HPDE6-E6E7 (cell line): ENCODE data around the gene SSBP4.

Experiments used
- DNase-seq: peaks from one replicate; pipeline ENCODE4 v3.0.0; 2011; ENCODE audit warnings: missing footprints; ENCODE audit errors: extremely low spot score

The SSBP4 gene

DNA sequence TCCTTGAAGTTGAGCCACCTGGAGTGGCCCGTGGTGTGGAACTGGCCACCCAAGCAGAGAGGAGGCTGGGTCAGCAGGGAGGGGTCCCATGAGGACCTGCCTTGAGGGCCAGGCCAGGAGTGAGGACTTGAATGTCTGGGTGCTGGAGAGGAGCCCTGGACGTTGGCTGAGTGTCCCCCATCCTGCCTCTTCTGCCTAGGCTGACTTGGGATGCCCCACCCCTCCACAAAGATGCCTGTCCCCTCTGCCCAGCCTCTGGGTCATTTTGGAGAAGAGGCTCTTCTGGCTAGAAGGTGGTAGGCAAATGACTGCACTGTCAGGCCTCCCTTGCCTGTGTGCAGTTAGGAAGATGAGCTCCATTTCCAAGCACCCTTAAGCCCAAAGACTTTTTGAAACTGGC is 1.7 kb downstream of the SSBP4 start:
- no peak for DNase-seq

GRCh38 chr19:18421371-18421959 is 2.3 kb downstream of the SSBP4 start:
- DNase-seq, result no peak

DNA sequence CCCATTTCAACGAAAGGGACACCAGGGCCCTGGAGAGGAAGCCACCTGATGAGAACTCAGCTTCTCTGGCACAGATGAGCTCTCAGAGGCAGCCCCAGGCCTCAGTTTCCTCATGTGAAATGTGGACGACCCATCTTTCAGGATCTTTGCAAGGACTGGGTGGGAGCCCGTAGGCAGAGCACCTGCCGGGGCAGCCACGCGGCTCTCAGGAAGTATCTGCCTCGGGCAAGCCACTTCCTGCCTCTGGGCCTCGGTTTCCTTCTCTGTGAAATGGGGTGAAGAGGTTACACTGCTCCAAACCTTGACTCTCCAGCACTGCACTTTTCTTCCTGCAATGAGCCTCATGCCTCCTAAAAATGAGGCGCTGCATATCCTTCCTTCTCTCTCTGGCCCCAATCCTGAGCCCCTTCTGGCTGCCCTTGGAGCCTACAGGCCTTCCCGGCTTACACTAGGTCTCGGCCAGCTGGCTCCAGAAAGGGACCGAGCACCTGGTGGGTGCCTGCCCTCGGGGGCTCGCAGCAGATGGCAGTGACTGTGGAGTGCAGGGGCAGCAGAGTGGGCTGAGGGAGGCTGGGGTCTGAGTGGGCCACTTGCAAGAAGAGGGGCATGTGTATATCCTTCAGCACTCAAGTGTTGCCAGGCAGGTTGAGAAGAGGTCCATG is 3.5 kb downstream of the SSBP4 start:
- DNase-seq, result no peak

DNA sequence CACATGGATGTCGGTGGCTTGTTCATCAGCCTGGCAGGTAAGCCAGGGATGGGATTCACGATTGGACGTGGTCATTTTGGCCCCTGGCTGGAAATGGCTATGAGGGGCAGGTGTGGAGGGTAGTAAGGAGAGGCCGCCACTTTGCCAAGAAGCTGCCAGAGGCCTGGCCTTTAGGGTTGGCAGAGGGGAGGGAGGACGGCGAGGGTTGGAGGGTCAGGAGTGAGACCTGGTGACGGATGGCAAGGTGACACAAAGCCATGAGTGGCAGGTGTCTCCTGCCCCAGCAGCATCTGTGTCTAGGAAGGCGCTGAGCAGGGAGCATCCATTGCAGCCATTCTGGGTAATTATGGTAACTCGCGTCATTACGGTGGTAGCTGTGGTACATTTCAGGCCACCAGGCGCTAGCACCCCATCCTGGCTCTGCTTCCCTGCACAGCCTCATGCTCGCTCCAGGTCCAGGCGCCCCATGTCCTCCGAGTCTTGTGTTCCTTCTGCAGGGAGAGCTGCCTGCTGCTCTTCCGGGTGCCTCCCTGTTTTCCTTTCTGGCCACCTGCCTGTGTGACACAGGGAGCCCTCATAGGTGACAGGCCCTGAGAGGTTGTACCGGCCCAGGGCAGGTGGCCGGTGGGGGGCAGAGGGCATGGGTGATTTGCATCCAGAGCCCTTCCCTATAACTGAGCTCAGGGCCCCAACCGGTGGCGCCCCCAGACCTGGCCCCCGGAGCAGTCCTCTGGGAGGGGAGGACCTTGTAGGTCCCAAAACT is 4.2 kb downstream of the SSBP4 start:
- DNase-seq, result no peak

GRCh38 chr19:18424122-18424889 is 5.1 kb downstream of the SSBP4 start:
- no peak for DNase-seq

GRCh38 chr19:18424890-18425514 is 5.8 kb downstream of the SSBP4 start:
- DNase-seq, result no peak

DNA sequence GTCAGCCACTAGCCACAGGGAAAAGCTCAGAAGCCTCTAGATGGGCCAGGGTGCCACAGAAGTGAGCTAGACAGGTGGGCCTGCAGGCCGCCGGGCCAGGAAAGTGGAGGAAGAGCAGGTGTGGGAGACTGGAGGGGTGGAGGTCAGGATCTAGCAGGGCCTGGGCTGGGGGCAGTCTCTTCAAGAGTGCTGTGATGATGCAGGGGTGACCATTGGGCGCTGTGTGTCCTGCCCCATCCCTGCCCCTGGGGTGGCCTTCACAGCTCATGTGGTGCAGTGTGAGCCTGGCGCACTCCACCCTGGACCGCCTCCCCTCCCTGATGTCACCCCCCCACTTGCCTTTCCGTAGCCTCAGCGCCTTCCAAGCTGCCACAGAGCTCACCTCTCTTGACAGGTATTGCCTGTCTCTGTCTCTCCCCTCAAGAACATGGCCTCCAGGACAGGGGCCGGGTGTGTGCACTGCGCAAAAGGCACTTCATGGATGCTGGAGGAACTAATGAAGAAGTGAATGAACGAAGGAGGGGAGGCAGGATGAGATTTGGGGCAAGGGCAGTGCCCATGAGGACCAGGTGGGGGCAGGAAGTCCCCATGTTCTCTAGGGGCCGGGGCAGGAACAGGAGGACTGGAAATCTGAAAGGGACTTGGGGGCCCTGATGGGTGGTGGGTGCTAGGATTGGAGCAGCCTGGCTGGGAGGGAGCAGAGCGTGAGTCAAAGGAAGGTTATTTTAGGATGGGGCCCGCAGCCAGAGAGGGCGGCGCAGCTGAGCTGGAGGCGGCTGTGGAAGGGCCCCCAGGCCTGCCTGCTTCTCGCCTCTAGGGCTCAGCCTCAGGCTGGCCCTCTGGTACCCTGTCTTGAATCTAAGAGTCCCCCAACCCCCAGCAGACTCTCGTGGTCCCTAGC is 6.6 kb downstream of the SSBP4 start:
- no peak for DNase-seq

GRCh38 chr19:18426416-18426767 is 7.2 kb downstream of the SSBP4 start:
- no peak for DNase-seq

DNA sequence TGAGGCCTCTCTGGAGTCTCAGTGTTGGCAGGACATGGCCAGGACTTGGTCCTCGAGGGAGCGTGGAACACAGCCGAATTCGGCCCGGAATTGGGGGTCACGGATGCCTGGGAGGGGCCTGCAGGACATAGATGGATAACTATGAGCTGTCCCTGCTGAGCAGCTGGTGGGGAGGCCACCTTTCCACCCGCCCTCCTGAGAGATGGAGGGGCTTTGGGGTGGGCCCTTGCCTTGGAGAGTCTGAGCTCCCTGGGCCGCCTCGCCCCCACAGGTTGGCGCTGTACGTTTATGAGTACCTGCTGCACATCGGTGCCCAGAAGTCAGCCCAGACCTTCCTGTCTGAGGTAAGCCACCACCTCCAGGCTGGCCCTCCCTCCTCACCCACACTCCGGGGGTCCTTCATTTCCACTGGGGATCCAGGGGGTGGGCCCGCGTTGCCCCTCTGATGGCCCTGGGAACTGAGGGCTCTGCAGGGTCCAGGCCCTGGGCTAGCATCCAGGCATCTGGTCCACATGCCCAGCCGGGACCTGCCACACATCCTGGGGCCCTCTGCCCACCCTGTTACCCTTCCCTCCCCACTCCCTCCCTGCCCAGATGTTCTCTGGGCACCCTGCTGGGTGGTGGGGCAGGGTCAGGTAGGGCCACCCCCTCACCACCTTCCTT is 8.0 kb downstream of the SSBP4 start:
- no peak for DNase-seq

- no peak for DNase-seq
These were observed 8.5 kb downstream of the SSBP4 start for GRCh38 chr19:18427743-18428113.

DNA sequence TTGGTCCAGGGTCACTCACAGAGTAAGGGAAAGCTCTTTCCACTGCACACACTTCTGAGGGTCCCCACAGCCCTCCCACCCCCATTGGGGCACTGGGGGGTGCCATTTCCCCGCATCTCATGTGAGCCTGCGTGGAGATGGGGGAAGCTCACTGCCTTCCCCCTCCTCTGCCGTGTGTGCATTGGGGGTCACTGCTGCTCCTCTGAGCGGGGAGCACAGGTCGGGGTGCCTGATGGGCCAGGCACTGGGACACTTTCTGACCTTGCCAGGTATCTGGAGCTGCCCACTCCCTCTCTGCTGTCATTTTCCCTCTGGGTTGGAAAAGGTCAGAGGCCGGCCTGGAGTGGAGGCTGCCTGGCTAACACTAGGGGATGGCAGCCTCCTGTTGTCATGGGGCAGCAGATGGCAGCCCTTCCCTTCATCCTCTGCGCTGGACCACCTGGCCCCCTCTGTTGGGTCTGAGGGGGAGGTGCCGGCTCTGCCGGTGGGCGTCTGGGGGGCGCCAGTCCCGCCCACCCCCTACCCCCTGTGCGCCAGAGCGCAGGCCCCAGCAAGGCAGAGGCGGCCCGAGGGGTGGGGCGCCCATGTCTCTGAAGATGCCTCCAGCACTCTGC is 9.1 kb downstream of the SSBP4 start:
- no peak for DNase-seq

DNA sequence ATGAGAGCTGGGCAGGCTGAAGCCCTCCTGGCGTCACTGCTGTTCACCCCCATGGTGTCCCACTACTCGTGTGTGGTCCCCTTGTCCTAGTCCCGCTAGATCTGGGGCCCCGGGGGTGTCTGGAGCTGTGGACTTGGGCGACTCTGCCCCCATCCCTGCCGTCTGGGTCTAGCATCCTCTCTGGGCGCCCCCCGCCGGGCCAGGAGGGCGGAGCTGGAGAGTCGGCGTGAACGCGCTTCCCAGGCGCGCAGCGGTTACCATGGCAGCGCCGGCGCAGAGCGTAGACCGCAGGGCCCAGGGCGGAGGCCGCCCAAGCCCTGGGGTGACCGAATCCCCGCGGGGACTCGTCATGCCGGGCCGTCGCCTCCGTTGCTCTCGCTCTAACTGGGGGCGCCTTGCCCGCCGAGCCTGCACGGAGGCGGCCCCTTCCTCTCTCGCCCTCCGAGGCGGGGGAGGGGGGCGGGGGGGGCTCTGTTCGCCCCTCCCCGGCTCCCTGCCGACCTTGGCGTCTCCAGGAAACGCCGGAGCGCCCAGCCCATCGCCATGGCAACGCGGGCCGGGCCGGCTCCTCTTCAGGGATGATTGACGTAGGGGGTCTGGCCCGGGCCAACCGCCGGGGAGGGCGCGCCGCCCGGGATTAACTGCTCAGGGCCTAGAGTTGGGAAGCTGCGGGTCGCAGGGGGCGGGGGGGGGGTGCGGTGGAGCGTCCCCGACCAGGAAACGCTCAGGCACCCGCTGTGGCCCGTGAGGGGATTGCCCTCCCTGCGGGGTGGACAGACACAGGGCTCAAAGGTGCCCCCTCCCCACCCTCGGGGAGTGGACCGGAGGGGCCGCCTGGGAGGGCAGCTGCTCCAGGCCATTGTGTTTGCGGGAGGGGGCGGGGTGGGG is 9.8 kb downstream of the SSBP4 start:
- no peak for DNase-seq

DNA sequence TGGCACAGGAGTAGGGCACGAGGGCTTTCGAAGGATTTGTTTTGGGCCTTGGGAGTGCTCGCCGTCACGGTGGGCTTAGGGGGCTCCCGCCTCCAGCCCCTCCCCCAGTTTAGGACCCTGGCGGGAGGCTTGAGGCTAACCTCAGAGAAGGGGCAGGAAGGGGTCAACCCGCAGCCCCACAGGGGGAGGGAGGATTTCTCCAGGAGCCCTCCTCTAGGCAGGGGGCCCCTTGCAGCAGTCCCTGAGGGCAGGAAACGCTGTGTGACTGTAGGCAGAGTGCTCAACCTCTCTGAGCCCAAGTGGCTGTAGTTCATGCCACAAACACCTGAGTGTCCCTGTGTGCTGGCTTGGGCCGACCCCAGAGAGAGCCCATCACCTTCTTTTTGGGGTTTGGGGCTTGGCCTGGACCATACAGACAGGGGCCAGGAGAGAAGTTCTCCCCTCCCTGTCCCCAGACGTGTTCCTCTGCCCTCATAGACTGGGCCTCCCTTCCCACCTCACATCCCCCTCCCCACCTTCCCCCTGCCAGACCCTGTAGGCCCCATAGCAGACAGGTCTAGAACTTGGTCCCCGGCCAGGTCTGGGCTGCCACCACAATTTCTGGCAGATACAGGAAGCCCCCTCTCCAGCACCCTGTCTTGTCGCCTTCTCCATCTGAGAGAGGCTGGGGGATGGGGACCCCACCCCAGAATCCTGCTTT is 10.7 kb downstream of the SSBP4 start:
- DNase-seq, result no peak

- DNase-seq, result no peak
These were observed 11.4 kb downstream of the SSBP4 start for GRCh38 chr19:18430417-18431144.

- no peak for DNase-seq
These were observed 12.4 kb downstream of the SSBP4 start for GRCh38 chr19:18431351-18432197.

DNA sequence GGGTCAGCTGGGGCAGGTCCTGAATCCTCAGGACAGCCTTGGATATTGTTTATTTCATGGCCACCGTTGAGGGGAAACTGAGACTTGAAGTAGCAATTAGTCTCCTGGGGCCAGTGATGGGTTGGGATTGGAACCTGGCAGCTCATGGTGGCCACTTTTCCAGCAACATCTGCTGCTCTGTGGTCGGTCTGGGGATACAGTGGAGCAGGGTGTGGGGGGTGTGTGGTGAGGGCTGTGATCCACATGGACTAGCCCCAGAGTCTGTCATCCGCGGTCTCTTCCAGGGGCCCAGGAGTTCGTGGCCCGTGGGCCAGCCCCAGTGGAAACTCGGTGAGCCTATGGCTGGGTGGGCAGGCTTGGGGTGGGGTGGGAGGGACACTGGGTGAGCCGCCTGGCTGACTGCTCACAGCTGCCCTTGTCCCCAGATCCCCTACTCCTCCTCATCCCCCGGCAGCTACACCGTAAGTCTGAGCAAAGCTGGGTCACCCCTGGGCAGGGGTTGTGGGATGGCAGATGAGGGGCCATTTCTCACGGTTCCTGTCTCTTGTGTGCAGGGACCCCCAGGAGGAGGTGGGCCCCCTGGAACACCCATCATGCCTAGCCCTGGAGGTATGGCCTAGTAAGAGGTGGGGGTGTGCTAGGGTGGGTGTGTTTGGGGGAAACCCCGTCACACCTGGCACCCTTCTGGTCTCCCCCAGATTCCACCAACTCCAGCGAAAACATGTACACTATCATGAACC is 13.2 kb downstream of the SSBP4 start:
- DNase-seq, result no peak
